IPS-NIHi7 (cell line): ENCODE measurements around the gene MYO15A.

Experiments used
- DNase-seq: peaks from one replicate; pipeline ENCODE4 v3.0.0; 2012; ENCODE audit warnings: mixed read lengths; ENCODE audit errors: extremely low spot score

The MYO15A gene

GRCh38 chr17:18101828-18102227 is 6.7 kb upstream of the MYO15A start:
- no peak for DNase-seq

GRCh38 chr17:18102640-18103039 is 5.9 kb upstream of the MYO15A start:
- DNase-seq = no peak

- DNase-seq = no peak
Measured at GRCh38 chr17:18105027-18105426, 3.5 kb upstream of the MYO15A start.

- no peak for DNase-seq
Measured at GRCh38 chr17:18105595-18105994, 3.0 kb upstream of the MYO15A start.

- no peak for DNase-seq
Measured at GRCh38 chr17:18106211-18106610, 2.3 kb upstream of the MYO15A start.

- DNase-seq = no peak
Measured at GRCh38 chr17:18107061-18107790, 1.3 kb upstream of the MYO15A start.

GRCh38 chr17:18107971-18108370 is 585 bp upstream of the MYO15A start:
- no peak for DNase-seq

GRCh38 chr17:18109935-18110485 is 1.5 kb downstream of the MYO15A start:
- no peak for DNase-seq

- no peak for DNase-seq
Measured at GRCh38 chr17:18110636-18111145, 2.1 kb downstream of the MYO15A start.

GRCh38 chr17:18111330-18111971 is 2.9 kb downstream of the MYO15A start:
- no peak for DNase-seq

- DNase-seq = no peak
Measured at GRCh38 chr17:18115517-18115916, 7.0 kb downstream of the MYO15A start.

GRCh38 chr17:18116078-18116477 is 7.5 kb downstream of the MYO15A start:
- DNase-seq = no peak

- DNase-seq = no peak
Measured at GRCh38 chr17:18117533-18117932, 9.0 kb downstream of the MYO15A start.

GRCh38 chr17:18117982-18118975 is 9.7 kb downstream of the MYO15A start:
- no peak for DNase-seq

- no peak for DNase-seq
Measured at GRCh38 chr17:18119166-18119745, 10.7 kb downstream of the MYO15A start.

GRCh38 chr17:18119938-18120337 is 11.4 kb downstream of the MYO15A start:
- no peak for DNase-seq

GRCh38 chr17:18120461-18121017 is 12.0 kb downstream of the MYO15A start:
- no peak for DNase-seq

- DNase-seq = no peak
Measured at GRCh38 chr17:18121144-18121910, 12.8 kb downstream of the MYO15A start.

GRCh38 chr17:18122990-18123753 is 14.6 kb downstream of the MYO15A start:
- DNase-seq = no peak
